HG03108 (cell line): ENCODE measurements around the gene TMEM95.

Experiments used
- ATAC-seq: cut with Tn5 transposase; IDR thresholded peaks from one replicate; pipeline ENCODE4 v1.9.1; 2021; ENCODE audit warnings: moderate library complexity; ENCODE audit not compliant: unreplicated experiment

The TMEM95 gene

DNA sequence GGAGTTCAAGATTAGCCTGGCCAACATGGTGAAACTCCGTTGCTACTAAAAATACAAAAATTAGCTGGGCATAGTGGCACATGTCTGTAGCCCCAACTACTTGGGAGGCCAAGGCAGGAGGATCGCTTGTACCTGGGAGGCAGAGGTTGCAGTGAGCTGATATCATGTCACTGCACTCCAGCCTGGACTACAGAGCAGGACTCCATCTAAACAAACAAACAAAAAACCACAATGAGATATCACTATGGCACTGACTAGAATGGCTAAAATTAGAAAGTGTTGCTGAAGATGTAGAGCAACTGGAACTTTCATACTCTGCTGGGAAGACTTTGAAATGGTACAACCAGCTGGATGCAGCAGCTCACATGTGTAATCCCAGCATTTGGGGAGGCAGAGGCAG is 19.4 kb downstream of the TMEM95 start:
- no peak for ATAC-seq

DNA sequence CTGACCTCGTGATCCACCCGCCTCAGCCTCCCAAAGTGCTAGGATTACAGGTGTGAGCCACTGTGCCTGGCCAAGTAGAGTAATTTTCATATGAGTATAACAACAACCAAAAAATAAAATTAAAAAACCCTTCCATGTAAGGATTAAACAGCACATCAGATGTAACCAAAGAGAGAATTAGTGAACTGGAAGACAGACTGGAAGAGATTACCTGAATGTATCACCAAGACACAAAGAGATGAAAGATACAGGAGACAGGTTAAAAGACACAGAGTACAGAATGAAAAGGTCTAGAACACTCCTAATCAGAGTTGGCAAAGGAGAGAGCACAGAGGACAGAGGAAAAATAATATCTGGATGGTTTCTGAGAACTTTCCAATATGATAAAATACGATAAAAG is 24.2 kb downstream of the TMEM95 start:
- ATAC-seq: no peak

DNA sequence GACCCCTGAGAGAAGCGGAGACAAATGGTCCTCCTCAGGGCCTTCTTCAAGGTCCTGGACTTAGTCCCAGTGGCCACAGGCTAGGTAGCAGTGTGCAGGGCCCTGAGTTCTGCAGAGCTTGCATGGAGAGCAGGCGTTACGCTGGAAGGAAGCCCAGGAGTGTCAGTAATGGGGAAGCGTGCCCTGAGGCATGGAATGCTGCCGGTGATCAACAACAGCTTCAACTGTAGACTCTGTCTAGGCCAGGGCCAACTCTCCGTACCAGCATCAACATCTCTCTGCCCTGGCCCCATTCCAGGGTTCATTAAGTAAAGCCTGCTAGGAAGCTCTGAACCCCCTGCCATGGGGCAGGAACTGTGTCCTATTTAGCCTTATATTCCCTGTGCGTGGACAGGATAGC is 25.4 kb downstream of the TMEM95 start:
- no peak for ATAC-seq

DNA sequence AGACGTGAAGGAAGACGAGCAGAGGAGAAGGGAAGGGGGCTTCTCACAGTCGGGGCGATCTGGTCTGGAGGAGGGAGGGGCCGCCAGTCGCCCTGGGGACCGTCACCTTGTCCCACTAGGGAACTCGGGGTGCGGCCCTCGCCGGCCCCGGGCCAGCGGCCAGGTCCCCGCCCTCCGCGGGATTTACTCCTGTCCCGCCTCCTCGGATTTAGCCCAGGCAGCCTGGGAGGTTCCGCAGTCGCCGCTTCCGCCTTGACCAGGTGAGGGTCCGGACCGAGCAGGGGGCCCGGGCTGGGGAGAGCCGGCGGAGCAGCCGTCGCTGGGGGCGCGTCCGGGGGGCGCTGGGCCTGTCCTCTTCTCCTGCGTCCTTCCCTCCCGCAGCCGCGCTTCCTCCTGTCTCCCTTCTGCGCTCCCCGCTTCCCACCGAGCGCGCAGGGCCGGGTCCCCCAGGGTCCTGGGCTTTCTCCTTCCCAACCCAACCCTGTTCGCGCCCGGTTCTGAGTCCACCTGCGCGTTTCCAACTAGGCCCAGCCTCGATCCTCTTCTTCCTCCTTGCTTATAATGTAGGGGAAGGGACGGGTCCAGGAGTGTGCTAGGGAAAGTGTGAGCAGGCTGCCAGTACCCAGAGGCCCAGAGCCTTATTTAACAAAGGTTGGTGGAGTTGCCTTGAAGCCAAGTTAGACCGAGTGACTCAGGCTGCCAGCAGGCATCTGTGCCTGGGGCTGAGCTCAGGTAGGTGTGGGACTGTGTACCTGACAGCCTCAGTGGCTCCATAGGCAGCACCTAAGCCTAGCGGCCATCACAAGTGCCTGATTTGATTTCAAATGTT is 26.1 kb downstream of the TMEM95 start, which contains the start of gene TNK1:
TSS of gene TNK1 (plus strand) at position 235 of the 829 bp plus-strand sequence. CDS start 1,838 bp downstream, outside the sequence.
- no peak for ATAC-seq

- ATAC-seq: no peak
Measured at GRCh38 chr17:7382901-7383300, 27.9 kb downstream of the TMEM95 start.

- ATAC-seq: no peak
Measured at GRCh38 chr17:7383371-7383741, 28.4 kb downstream of the TMEM95 start.

DNA sequence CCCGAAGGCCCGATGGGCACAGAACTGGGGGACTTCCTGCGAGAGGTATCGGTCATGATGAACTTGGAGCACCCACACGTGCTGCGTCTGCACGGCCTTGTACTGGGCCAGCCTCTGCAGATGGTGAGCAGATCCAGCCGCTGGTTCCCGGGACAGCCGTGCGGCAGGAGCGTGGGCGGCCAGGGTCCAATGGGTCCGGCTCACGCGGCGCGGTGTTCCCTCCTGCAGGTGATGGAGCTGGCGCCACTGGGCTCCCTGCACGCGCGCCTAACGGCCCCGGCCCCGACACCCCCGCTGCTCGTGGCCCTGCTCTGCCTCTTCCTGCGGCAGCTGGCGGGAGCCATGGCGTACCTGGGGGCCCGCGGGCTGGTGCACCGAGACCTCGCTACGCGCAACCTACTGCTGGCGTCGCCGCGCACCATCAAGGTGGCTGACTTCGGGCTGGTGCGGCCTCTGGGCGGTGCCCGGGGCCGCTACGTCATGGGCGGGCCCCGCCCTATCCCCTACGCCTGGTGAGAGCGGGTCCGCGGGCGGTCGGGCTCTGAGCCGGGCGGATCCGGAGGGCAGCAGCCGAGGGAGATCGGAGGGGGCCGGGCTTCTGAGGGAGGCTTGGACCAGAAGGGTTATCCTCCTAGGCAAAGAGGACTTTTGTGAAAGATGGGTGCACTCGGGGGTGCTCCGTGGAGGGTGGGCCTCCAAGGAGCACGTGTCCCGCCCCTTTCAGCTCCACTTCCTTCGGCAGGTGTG is 29.0 kb downstream of the TMEM95 start:
- ATAC-seq: peak; percentile 66

GRCh38 chr17:7384489-7385081 is 29.6 kb downstream of the TMEM95 start:
- no peak for ATAC-seq

GRCh38 chr17:7388856-7389255 is 33.9 kb downstream of the TMEM95 start:
- no peak for ATAC-seq

- no peak for ATAC-seq
Measured at GRCh38 chr17:7389924-7390910, 35.3 kb downstream of the TMEM95 start.

DNA sequence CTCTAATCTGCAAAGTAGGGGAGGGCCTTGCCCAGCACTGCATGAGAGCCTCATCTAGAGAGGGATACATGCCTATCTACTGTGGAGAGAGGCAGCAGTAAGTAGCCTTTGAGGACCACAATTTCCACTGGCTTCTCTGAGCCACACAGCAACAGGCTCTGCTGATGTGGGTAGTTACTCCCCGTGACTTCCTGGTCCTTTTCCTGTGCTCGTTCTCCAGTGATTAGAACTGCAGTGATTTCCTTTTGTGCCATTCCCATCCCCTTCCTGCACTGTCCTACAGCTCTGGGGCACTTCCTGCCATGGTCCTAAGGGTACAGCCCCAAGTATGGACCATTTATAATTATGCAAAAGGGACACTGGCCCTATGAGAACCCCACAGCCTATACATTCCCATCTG is 36.4 kb downstream of the TMEM95 start:
- no peak for ATAC-seq

DNA sequence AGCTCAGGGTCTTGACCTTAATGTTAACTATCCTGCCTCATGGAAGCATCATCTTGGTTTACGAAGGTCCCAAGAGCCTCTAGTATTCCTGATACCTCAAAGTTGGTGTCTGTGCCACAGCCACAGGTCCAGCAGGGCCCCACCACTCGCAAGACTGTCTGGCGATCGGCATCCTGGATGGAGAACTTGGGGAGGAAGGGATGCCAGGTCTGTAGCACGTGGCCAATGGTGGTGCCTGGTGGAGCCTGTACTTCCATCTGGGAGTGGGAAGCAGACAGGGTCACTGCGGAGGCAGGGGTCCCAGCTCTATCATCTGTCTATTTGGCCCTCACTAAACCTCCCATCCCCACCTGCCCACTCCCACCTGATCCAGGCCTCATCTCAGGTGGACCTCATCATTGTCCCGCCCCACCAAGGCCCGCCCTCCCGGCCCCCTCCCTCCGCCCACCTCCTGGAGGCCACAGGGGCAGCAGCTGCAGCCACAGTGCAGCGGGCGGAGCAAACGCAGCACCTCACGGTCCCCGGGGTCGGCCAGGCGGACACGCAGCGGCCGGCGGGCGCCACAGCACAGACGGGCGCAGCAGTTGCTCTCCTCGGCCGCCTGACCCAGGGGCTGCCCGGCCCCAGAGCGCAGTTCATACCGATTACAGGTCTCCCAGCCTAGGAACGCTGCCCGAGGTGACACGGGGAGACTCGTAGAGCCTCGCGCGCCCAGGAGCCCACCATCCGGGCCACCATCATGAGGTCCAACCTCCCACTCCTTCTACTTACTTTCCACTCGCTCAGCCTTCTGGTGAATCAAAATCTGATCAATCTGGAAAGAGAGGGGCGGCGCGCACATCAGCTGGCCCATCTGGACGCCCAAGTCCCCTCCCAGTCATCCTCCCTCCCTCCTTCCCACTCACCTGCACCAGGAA is 38.0 kb downstream of the TMEM95 start:
- no peak for ATAC-seq

- ATAC-seq: peak; percentile 40
Measured at GRCh38 chr17:7393613-7394451, 38.9 kb downstream of the TMEM95 start.

GRCh38 chr17:7394452-7395191 is 39.7 kb downstream of the TMEM95 start, which contains the start of gene PLSCR3:
Gene PLSCR3, minus strand, starts transcription at chr17:7394525. Its CDS starts 415 bp downstream, at chr17:7394110.
- peak; percentile 68 for ATAC-seq

- ATAC-seq: no peak
Measured at GRCh38 chr17:7396147-7396546, 41.2 kb downstream of the TMEM95 start.

DNA sequence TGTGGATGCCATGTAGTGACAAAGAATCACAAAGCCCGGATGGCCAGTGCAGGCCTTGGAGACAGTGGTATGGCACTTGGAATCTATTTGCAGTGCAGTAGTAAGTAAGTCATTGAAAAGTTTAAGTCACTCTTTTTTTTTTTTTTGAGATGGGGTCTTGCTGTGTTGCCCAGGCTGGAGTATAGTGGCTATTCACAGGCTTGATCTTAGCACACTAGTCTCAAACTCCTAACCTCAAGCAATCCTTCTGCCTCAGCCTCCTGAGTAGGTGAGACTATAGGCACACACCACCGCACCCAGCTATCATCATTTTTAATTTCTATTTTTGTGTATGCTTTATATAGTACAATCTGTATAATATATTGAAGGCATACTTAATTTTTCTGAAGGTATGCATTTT is 43.7 kb downstream of the TMEM95 start:
- no peak for ATAC-seq

- ATAC-seq: no peak
Measured at GRCh38 chr17:7403043-7403726, 48.2 kb downstream of the TMEM95 start.

DNA sequence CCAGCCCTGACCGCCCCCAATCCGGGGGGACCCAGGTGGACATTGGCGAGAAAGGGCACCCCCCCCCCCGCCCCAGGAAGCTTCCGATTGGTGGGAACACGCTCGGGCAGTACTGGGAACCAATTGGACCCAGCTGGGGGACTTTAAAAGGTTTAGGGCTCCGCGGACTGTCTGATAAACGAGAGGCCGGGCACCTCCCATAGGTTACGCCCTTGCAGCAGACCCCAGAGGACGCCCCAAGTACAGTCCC is 48.7 kb downstream of the TMEM95 start:
- ATAC-seq: no peak
